H1 (cell line): ENCODE results near the gene TROAP. TPM values are rescaled to one million over a fixed set of nuclear protein-coding genes. Genes with fewer than 3 reads are reported as not detected.

Source experiments
- CTCF ChIA-PET: fragments of 300-600 bp; sonication (Branson Sonifier 250); formaldehyde crosslinking; loops from one replicate; lab custom pipeline; 2021; ENCODE audit not compliant: partially characterized antibody; lab: Charles Lee
- POLR2A ChIA-PET: fragments of 300-600 bp; sonication (Branson Sonifier 250); formaldehyde crosslinking; loops from one replicate; lab custom pipeline; 2021; ENCODE audit warnings: inconsistent platforms; ENCODE audit not compliant: partially characterized antibody; lab: Charles Lee
- DNase-seq, 2 experiments: peaks; one replicate each; pipeline versions ENCODE4 v3.0.0 to v3.0.0-alpha.2; 2010 to 2022; ENCODE audit warnings: low spot score in 2 of 2, low read depth in 1 of 2, mixed read lengths in 1 of 2
- FAIRE-seq: peaks from 2 replicates; lab custom pipeline; 2011; peaks lifted over from hg19 to GRCh38; lab: Jason Lieb, UNC
- H2AFZ ChIP-seq: 2 replicates; pipeline ENCODE4 v1.8.1; 2012; ENCODE audit warnings: low read length, inconsistent platforms
- H2AK5ac ChIP-seq: 2 replicates; pipeline ENCODE4 v1.6.1; 2013; ENCODE audit warnings: low read depth, low read length
- H2BK120ac ChIP-seq: replicated peaks from 2 replicates; pipeline ENCODE3; 2013; ENCODE audit warnings: low read depth, low read length, inconsistent platforms
- H2BK12ac ChIP-seq: 2 replicates; pipeline ENCODE4 v1.6.1; 2013; ENCODE audit warnings: low read depth, low read length
- H2BK15ac ChIP-seq: 2 replicates; pipeline ENCODE4 v1.6.1; 2013; ENCODE audit warnings: low read length
- H2BK20ac ChIP-seq: 2 replicates; pipeline ENCODE4 v1.6.1; 2013; ENCODE audit warnings: low read length
- H2BK5ac ChIP-seq: 2 replicates; pipeline ENCODE4 v1.6.1; 2013; ENCODE audit warnings: low read depth, low read length
- H3K14ac ChIP-seq: 2 replicates; pipeline ENCODE4 v1.6.1; 2013; ENCODE audit warnings: inconsistent platforms; ENCODE audit not compliant: insufficient read length
- H3K18ac ChIP-seq: 2 replicates; pipeline ENCODE4 v1.6.1; 2013; ENCODE audit warnings: low read length; ENCODE audit errors: extremely low read depth
- H3K23ac ChIP-seq: 2 replicates; pipeline ENCODE4 v1.6.1; 2013; ENCODE audit warnings: inconsistent platforms; ENCODE audit not compliant: insufficient read length
- H3K23me2 ChIP-seq: 2 replicates; pipeline ENCODE4 v1.6.1; 2013; ENCODE audit warnings: low read depth, low read length
- H3K27ac ChIP-seq: 2 replicates; pipeline ENCODE4 v1.6.1; 2011; ENCODE audit warnings: low read depth, low read length, inconsistent platforms
- H3K27me3 ChIP-seq, 4 experiments: replicated peaks in 1 of 4; 1 replicate in 1 of 4; 2 replicates in 3 of 4; pipeline versions ENCODE4 v1.6.1 to v1.8.1; 2011 to 2013; ENCODE audit warnings: low read length in 3 of 4, mild to moderate bottlenecking in 3 of 4, inconsistent platforms in 2 of 4, mixed read lengths in 2 of 4, moderate library complexity in 1 of 4; ENCODE audit not compliant: control insufficient read depth in 3 of 4, insufficient read depth in 3 of 4; ENCODE audit errors: extremely low read depth in 1 of 4
- H3K36me3 ChIP-seq, 4 experiments: 2 replicates each; pipeline versions ENCODE4 v1.6.1 to v1.8.1; 2011 to 2013; ENCODE audit warnings: mild to moderate bottlenecking in 4 of 4, low read length in 3 of 4, moderate library complexity in 2 of 4, control low read depth in 1 of 4, inconsistent platforms in 1 of 4; ENCODE audit not compliant: insufficient read depth in 4 of 4, control insufficient read depth in 2 of 4
- H3K4ac ChIP-seq: replicated peaks from 2 replicates; pipeline ENCODE3; 2013; ENCODE audit warnings: low read length, low read depth, mixed read lengths, inconsistent platforms; ENCODE audit not compliant: insufficient read length
- H3K4me1 ChIP-seq, 4 experiments: replicated peaks in 1 of 4; 1 replicate in 1 of 4; 2 replicates in 3 of 4; pipeline versions ENCODE4 v1.6.1 to v1.8.1; 2011 to 2013; ENCODE audit warnings: low read length in 3 of 4, inconsistent platforms in 2 of 4, mixed read lengths in 1 of 4; ENCODE audit not compliant: insufficient read depth in 4 of 4, control insufficient read depth in 3 of 4
- H3K4me2 ChIP-seq, 2 experiments: 2 replicates each; pipeline versions ENCODE4 v1.6.1 to v1.8.1; 2011 to 2013; ENCODE audit warnings: low read depth in 2 of 2, low read length in 2 of 2, control low read depth in 1 of 2, inconsistent platforms in 1 of 2, mild to moderate bottlenecking in 1 of 2; ENCODE audit not compliant: insufficient read depth in 1 of 2
- H3K4me3 ChIP-seq, 4 experiments: fragments of 200-600, 300-600 bp in 1 of 4; sonication (generic), shearing (Covaris generic), sonication (Bioruptor Twin) in 1 of 4; 2 replicates each; pipeline versions ENCODE4 v1.5.1 to v1.8.1; 2011 to 2016; ENCODE audit warnings: low read length in 4 of 4, low read depth in 3 of 4, control low read depth in 2 of 4, inconsistent platforms in 2 of 4, mild to moderate bottlenecking in 2 of 4, mixed read lengths in 1 of 4, moderate library complexity in 1 of 4; ENCODE audit not compliant: insufficient read depth in 2 of 4; ENCODE audit errors: extremely low read depth in 1 of 4
- H3K56ac ChIP-seq: replicated peaks from 2 replicates; pipeline ENCODE3; 2013; ENCODE audit warnings: low read depth, mild to moderate bottlenecking, mixed read lengths, low read length, inconsistent platforms; ENCODE audit not compliant: insufficient read length
- H3K79me1 ChIP-seq: 2 replicates; pipeline ENCODE4 v1.6.1; 2013; ENCODE audit warnings: low read depth, low read length, control low read depth
- H3K79me2 ChIP-seq, 2 experiments: 2 replicates each; pipeline versions ENCODE4 v1.6.1 to v1.8.1; 2012 to 2013; ENCODE audit warnings: low read length in 2 of 2, mild to moderate bottlenecking in 2 of 2, inconsistent platforms in 1 of 2; ENCODE audit not compliant: insufficient read depth in 2 of 2, control insufficient read depth in 1 of 2
- H3K9ac ChIP-seq, 4 experiments: replicated peaks in 1 of 4; 1 replicate in 1 of 4; 2 replicates in 3 of 4; pipeline versions ENCODE4 v1.6.1 to v1.8.1; 2011 to 2013; ENCODE audit warnings: low read depth in 3 of 4, low read length in 3 of 4, control low read depth in 2 of 4, mild to moderate bottlenecking in 2 of 4, moderate library complexity in 2 of 4, inconsistent platforms in 1 of 4; ENCODE audit errors: extremely low read depth in 1 of 4
- H3K9me3 ChIP-seq, 2 experiments: 2 replicates each; pipeline versions ENCODE4 v1.6.1 to v1.8.1; 2012 to 2013; ENCODE audit warnings: mild to moderate bottlenecking in 2 of 2, moderate library complexity in 2 of 2, control low read depth in 1 of 2, inconsistent platforms in 1 of 2, low read depth in 1 of 2, low read length in 1 of 2, mixed read lengths in 1 of 2; ENCODE audit not compliant: insufficient read depth in 2 of 2
- H4K20me1 ChIP-seq, 2 experiments: replicated peaks in 1 of 2; 2 replicates each; pipeline versions ENCODE3 to v1.8.1; 2011 to 2013; ENCODE audit warnings: inconsistent platforms in 2 of 2, low read length in 2 of 2, mild to moderate bottlenecking in 1 of 2; ENCODE audit not compliant: insufficient read depth in 2 of 2, control insufficient read depth in 1 of 2
- H4K5ac ChIP-seq: 2 replicates; pipeline ENCODE4 v1.6.1; 2013; ENCODE audit warnings: low read length, low read depth, mixed read lengths, inconsistent platforms; ENCODE audit not compliant: insufficient read length
- H4K8ac ChIP-seq: 2 replicates; pipeline ENCODE4 v1.8.0; 2013; ENCODE audit warnings: mild to moderate bottlenecking, moderate library complexity, low read length, inconsistent platforms; ENCODE audit not compliant: insufficient read depth; ENCODE audit errors: extremely low read depth
- H4K91ac ChIP-seq: replicated peaks from 2 replicates; pipeline ENCODE3; 2013; ENCODE audit warnings: low read length, mixed read lengths, inconsistent platforms; ENCODE audit not compliant: insufficient read length
- CBX8 ChIP-seq: fragments of 300-800, 300-1000 bp; sonication (generic); IDR thresholded peaks from 2 replicates; pipeline ENCODE4 v1.7.1; 2016; ENCODE audit warnings: low read depth, low read length, borderline replicate concordance
- SIN3A ChIP-seq, 2 experiments: IDR thresholded peaks in 1 of 2; conservative IDR thresholded peaks in 1 of 2; 2 replicates each; pipeline ENCODE4 v1.6.1; 2011 to 2012; ENCODE audit warnings: low read length in 2 of 2, improper control_type of control experiment in 1 of 2, low read depth in 1 of 2, mild to moderate bottlenecking in 1 of 2
- SUZ12 ChIP-seq: fragments of 200-600 bp; sonication (generic); IDR thresholded peaks from 2 replicates; pipeline ENCODE4 v1.6.1; 2012; ENCODE audit warnings: mild to moderate bottlenecking, inconsistent platforms, low read length, moderate library complexity, mixed read lengths
- WGBS, 2 experiments: shearing (Covaris generic) in 1 of 2; methylation state at CpG; one replicate each; pipeline versions ENCODE4 v1.1.6 to v1.1.7; 2013 to 2015; ENCODE audit warnings: low lambda C conversion rate in 2 of 2, mixed read lengths in 2 of 2, inconsistent platforms in 1 of 2, low coverage in 1 of 2, missing lambda C conversion rate in 1 of 2; ENCODE audit not compliant: insufficient replicate concordance in 2 of 2, insufficient coverage in 1 of 2, insufficient read length in 1 of 2; ENCODE audit errors: extremely low coverage in 1 of 2, missing lambda C conversion rate in 1 of 2; 5-methylcytosine and 5-hydroxymethylcytosine counted together
- polyA plus RNA-seq, 7 experiments: library from polyadenylated mRNA; depleted of rRNA in 3 of 7; stranded (reverse) in 5 of 7; unstranded in 2 of 7; fragments of >200 nt in 5 of 7; fragments of 200-250 nt in 2 of 7; gene quantifications; 1 replicate in 5 of 7; 2 replicates in 1 of 7; 4 replicates in 1 of 7; pipeline versions ENCODE4 v1.2.1 to v1.2.3, GENCODE V29; 2011 to 2013; ENCODE audit warnings: missing spikeins in 2 of 7, mixed read lengths in 2 of 7
- total RNA-seq: library from RNA; stranded (reverse); fragmentation: NEBNext Ultra II Directional; extraction: Animal tissue kit (Norgen Biotek cat#: 25700); gene quantifications from 2 replicates; pipeline ENCODE4 v1.2.1, GENCODE V29; 2021

The TROAP gene
- total and polyA plus RNA-seq, 2 of the 8 experiments (the other 6 are each of a cell fraction or from before 2014, with no cell fraction given): 36.7 to 52.0 TPM

- Histone ChIP-seq H2BK120ac (no peak overlapping the region), H3K9ac (no peak overlapping the region), H3K4ac (no peak overlapping the region), H3K23ac (no peak overlapping the region), H4K91ac (no peak overlapping the region), H3K23me2 (peaks cover 9% of the 10 kb centered on the region), H4K20me1 (peaks cover 13% of the 10 kb centered on the region in 2 experiments), H2AK5ac (no peak overlapping the region), H3K79me1 (no peaks in the 10 kb centered on the region), H2BK15ac (0 out of 2 replicates have a peak overlapping the region, but pooled peaks have one; percentile 61), H3K4me1 (peaks cover 4 to 57% (median 39%) of the 10 kb centered on the region in 4 experiments), H3K4me2 (peak overlapping the region; percentile 71 to 78), H2BK5ac (no peak overlapping the region), H3K27ac (no peak overlapping the region), H3K36me3 (no peaks in the 10 kb centered on the region; a peak in 1 of 8 replicates), H3K27me3 (peaks cover 80 to 99% (median 96%) of the 10 kb centered on the region in 4 experiments), H2AFZ (0 out of 2 replicates have a peak overlapping the region, but pooled peaks have one; percentile 20), H3K14ac (no peak overlapping the region), H4K8ac (no peak overlapping the region), H2BK12ac (no peak overlapping the region), H2BK20ac (no peak overlapping the region), H4K5ac (no peak overlapping the region), H3K9me3 (no peaks in the 10 kb centered on the region), H3K4me3 (peak overlapping the region; percentile 34 to 78 (median 67)), H3K79me2 (no peaks in the 10 kb centered on the region), H3K18ac (no peak overlapping the region; the same call in 1 of the 2 replicates), H3K56ac (no peak overlapping the region)
- WGBS, 2 experiments: 9% methylated on average over 8 of the region's 21 CpGs; no CpG with 5 or more reads in 1 of the 2 experiments
- DNase-seq (peak in 1 of 2 experiments; percentile 84), FAIRE-seq (no peak)
- TF ChIP-seq SUZ12: peak; percentile 68
- TF ChIP-seq CBX8: no peak
- TF ChIP-seq SIN3A (conservative IDR thresholded peaks at IDR 0.05 in 1 of 2, IDR thresholded peaks at IDR 0.05 in 1 of 2; ENCODE audit: low read depth in 1 of 2, low read length in 2 of 2): no peak
- ChIA-PET POLR2A (interaction anchor here (1.1 to 4.0 kb wide), 9 partner anchors 8 to 211 kb away, joined by 3 to 31 read pairs (median 5); partner anchors contain the start of genes PRPH, TROAP and TUBA1B), CTCF (interaction anchor here (0.6 to 4.0 kb wide), 40 partner anchors 10 to 400 kb away, joined by 3 to 147 read pairs (median 5); partner anchors contain the start of genes PRPH, SPATS2, TMBIM6 and TROAP)
Measured at GRCh38 chr12:49341777-49342065, 18.7 kb downstream of the TROAP start.
